Immature natural killer cell (primary cell): ENCODE measurements around the gene PASD1. TPM values are rescaled to one million over a fixed set of nuclear protein-coding genes. Genes with fewer than 3 reads are reported as not detected.
A peak's percentile ranks its signal among the peaks of the same experiment; 100 is the strongest.
"Not testable (repeated sequence)": the region's sequence is repeated elsewhere in the genome, so short reads cannot be mapped to it uniquely, and the experiment has no call there.

Source experiments
- DNase-seq, 3 donors: peaks; one replicate each; pipeline ENCODE4 v3.0.0; 2022; ENCODE audit warnings: mixed read lengths in 1 of 3
- H3K27ac Mint-ChIP-seq, 6 donors: one replicate each; pipeline ENCODE4 v1.8.0; 2020; ENCODE audit warnings: mixed read lengths in 6 of 6, mild to moderate bottlenecking in 5 of 6, inconsistent platforms in 4 of 6, moderate library complexity in 3 of 6
- H3K27me3 Mint-ChIP-seq, 3 donors: one replicate each; pipeline ENCODE4 v1.8.0; 2020 to 2021; ENCODE audit warnings: low read depth in 3 of 3, mild to moderate bottlenecking in 3 of 3, mixed read lengths in 3 of 3, moderate library complexity in 3 of 3, inconsistent platforms in 1 of 3
- H3K36me3 Mint-ChIP-seq, 3 donors: one replicate each; pipeline ENCODE4 v1.8.0; 2020; ENCODE audit warnings: mixed read lengths in 3 of 3, inconsistent platforms in 2 of 3, mild to moderate bottlenecking in 2 of 3
- H3K4me1 Mint-ChIP-seq, 2 donors: one replicate each; pipeline ENCODE4 v1.8.0; 2020; ENCODE audit warnings: inconsistent platforms in 2 of 2, mild to moderate bottlenecking in 2 of 2, mixed read lengths in 2 of 2, moderate library complexity in 1 of 2
- H3K4me3 Mint-ChIP-seq, 5 donors: one replicate each; pipeline ENCODE4 v1.8.0; 2020; ENCODE audit warnings: mild to moderate bottlenecking in 5 of 5, mixed read lengths in 5 of 5, inconsistent platforms in 3 of 5, moderate library complexity in 3 of 5
- H3K9me3 Mint-ChIP-seq, 6 donors: one replicate each; pipeline ENCODE4 v1.8.0; 2020; ENCODE audit warnings: mild to moderate bottlenecking in 6 of 6, mixed read lengths in 6 of 6, inconsistent platforms in 4 of 6, moderate library complexity in 3 of 6
- polyA plus RNA-seq, 3 donors: library from polyadenylated mRNA; unstranded; fragments of 300-500 nt; fragmentation: Illumina TruSeq; gene quantifications; one replicate each; pipeline ENCODE4 v1.2.3, GENCODE V29; 2021

Gene PASD1
- polyA plus RNA-seq, 3 donors from 2014 or later: not detected

DNA sequence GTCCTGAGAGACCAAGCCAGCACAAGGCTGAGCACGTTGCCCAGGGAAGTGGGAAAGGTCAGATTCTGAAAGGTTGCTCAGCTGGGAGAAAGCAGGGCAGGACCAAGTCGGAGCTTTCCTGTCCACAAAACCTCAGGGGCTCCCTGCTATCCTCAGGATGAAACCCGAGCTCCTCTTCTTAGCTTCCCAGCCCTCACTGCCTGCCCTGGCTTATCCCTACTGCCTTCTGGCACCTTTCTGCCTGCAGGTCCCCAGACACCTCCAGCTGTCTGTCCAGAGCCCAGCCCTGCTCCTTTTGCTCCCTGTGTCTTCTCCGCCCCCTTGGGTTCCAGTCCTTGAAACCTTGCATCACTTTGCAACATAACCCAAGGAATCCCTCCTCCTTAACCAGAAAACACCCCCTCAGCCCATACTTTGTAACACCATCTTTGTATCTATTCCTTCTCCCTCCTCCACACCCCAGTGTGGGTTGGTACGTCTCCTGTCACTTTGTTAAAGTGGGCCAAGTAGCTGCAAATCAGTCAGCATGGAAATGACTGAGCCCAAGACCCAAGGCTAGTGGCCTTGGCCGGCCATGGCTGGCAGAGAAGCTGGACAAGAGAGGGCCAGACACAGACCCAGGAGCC lies 111.8 kb downstream of the PASD1 start:
- no peak overlapping the region for H3K4me3 Mint-ChIP-seq
- H3K4me1 Mint-ChIP-seq: no peaks in the 10 kb centered on the region
- H3K9me3 Mint-ChIP-seq: no peaks in the 10 kb centered on the region

DNA sequence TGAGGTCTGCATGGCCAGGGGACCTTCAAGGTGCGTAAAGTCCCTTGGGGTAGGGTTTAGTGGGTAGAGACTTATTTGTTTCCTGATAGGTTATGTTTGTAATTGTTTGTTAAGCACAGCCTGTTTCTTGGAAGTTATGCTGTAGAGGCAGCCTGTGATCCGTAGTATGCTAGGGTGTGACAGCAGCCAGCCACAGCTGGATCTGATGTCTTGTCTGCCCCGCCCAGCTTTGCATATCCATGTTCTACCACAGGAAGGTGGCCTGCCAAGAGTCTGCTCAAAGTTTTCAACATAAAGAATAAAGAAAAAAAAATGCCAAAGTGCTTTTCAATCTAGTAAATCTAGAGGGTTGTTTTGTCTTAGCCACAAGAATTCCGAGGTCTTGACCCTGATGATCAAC lies 112.7 kb downstream of the PASD1 start:
- Mint-ChIP-seq H3K36me3 (no peaks in the 10 kb centered on the region), H3K9me3 (no peaks in the 10 kb centered on the region), H3K4me3 (no peak overlapping the region), H3K27me3 (peaks cover 1 to 3% (median 2%) of the 10 kb centered on the region in 3 donors), H3K27ac (no peak overlapping the region), H3K4me1 (no peaks in the 10 kb centered on the region)
- DNase-seq: no peak

More for the DNA sequence above, 111.8 kb downstream of the PASD1 start:
- Mint-ChIP-seq H3K27me3 (peaks cover 1 to 3% (median 2%) of the 10 kb centered on the region in 3 donors), H3K36me3 (no peaks in the 10 kb centered on the region), H3K27ac (no peak overlapping the region)
- DNase-seq: no peak

DNA sequence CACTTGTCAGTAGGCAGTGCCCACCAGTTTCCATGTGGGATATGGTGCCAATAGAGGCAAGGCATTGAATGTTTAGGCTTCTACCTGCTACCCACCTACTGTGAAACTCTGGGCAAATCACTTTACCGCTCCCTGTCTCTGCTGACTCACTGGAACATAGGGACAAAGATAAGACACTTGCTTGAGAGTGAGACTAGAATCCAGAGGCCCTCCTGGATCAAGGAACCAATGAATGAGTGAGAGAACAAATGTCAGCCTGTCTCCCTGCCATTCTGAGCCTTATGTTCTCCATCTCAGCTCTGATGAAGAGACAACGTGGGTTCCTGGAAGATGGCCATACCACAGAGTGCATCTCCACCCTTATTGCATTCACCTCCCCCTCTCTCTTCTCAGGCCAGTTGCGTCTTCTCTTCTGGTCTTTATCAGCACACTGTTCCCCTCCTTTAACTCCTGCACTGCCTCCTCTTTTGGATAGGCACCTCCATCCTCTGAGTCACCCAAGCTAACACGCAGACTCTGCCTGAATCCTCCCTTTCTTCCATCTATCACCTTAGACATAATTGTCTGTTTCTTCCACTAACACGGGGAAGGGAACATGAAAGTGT lies 116.4 kb downstream of the PASD1 start:
- H3K4me1 Mint-ChIP-seq: no peaks in the 10 kb centered on the region
- H3K27ac Mint-ChIP-seq: no peak overlapping the region
- H3K9me3 Mint-ChIP-seq: peaks cover 0 to 2% (median 0%) of the 10 kb centered on the region in 6 donors
- H3K27me3 Mint-ChIP-seq: peaks cover 1 to 6% (median 2%) of the 10 kb centered on the region in 3 donors
- no peak overlapping the region for H3K4me3 Mint-ChIP-seq
- DNase-seq: no peak
- no peaks in the 10 kb centered on the region for H3K36me3 Mint-ChIP-seq

DNA sequence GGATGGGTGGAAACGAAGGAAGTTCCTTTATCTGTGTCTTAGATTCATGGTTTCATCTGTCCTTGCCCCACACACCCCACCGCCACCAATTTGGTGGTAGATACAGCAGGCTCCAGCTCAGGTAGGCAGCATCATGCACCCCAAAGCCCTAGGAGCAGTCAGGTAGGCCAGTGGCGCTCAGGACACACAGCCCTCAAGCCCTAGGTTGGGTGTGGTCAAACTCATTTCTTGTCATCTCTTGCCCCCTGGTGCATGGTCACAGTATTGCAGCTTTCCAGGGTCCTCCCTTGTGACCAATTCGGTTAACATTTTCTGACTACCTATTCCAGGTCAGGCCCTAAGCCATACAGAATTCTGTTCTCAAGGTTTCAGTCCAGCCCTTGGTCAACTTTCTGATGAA lies 117.3 kb downstream of the PASD1 start:
- Mint-ChIP-seq H3K4me3 (no peak overlapping the region), H3K4me1 (no peaks in the 10 kb centered on the region), H3K36me3 (no peaks in the 10 kb centered on the region), H3K27ac (no peak overlapping the region), H3K27me3 (peaks cover 1 to 6% (median 2%) of the 10 kb centered on the region in 3 donors), H3K9me3 (peaks cover 0 to 2% (median 0%) of the 10 kb centered on the region in 6 donors)
- peak; percentile 28 to 36 (median 29) for DNase-seq

DNA sequence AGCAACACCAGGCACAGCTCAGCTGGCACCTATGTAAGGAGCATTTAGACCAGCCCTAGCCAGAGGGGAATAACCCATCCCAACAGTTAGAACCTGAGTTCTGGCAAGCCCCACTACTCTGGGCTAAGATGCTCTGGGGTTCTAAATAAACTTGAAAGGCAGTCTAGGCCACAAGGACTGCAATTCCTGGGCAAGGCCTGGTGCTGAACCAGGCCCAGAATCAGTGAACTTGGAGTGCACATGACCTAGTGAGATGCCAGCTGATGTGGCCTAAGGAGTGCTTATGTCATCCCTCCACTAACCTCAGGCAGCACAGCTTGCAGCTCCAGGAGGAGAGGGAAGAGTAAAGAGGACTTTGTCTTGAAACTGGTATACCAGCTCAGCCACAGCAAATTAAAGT lies 124.2 kb downstream of the PASD1 start:
- Mint-ChIP-seq H3K27ac (no peak overlapping the region), H3K4me1 (no peaks in the 10 kb centered on the region), H3K27me3 (peaks cover 0 to 4% (median 0%) of the 10 kb centered on the region in 3 donors), H3K36me3 (no peaks in the 10 kb centered on the region), H3K9me3 (peaks cover 0 to 2% (median 0%) of the 10 kb centered on the region in 6 donors), H3K4me3 (no peak overlapping the region)
- no peak for DNase-seq

DNA sequence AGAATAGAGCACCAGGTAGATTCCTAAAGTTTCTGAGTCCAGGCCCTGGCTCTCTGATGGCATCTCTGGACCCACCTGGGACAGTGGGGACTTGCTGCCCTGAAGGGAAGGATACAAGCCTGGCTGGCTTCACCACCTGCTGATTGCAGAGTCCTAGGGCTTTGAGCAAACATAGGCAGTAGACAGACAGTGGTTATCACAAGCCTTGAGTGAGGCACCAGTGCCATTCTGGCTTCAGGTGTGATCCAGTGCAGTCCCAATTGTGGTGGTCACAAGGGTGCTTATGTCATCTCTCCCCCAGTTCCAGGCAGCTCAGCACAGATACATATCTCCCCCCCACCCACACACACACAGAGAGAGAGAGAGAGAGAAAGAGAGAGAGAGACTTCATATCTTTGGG lies 125.2 kb downstream of the PASD1 start:
- Mint-ChIP-seq H3K4me3 (no peak overlapping the region), H3K27ac (no peak overlapping the region)

DNA sequence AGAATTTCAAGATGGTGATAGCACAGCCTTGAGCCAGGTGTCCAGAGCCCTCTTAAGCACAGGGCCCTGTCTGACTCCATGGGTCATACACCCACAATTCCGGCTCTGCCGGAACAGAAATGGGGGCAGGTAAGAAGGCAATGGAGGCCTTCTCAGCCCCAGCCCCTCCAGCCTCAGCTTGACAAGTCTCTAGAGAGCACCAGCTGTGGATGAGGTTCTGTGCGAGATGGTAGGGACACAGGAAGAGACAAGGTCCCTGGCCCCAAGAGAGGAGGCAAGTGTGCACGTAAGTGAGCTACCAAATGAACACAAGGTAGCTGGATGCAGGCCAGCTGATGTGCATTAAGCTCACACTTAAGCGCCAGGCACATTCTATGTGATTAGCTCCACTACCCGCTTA lies 129.3 kb downstream of the PASD1 start:
- H3K36me3 Mint-ChIP-seq: no peaks in the 10 kb centered on the region
- no peaks in the 10 kb centered on the region for H3K4me1 Mint-ChIP-seq
- H3K27me3 Mint-ChIP-seq: peaks cover 0 to 3% (median 0%) of the 10 kb centered on the region in 3 donors
- H3K4me3 Mint-ChIP-seq: no peak overlapping the region
- H3K27ac Mint-ChIP-seq: no peak overlapping the region
- no peak for DNase-seq
- no peaks in the 10 kb centered on the region for H3K9me3 Mint-ChIP-seq

More for the DNA sequence above, 125.2 kb downstream of the PASD1 start:
- no peaks in the 10 kb centered on the region for H3K9me3 Mint-ChIP-seq
- H3K4me1 Mint-ChIP-seq: no peaks in the 10 kb centered on the region
- no peaks in the 10 kb centered on the region for H3K27me3 Mint-ChIP-seq
- DNase-seq: no peak
- no peaks in the 10 kb centered on the region for H3K36me3 Mint-ChIP-seq

DNA sequence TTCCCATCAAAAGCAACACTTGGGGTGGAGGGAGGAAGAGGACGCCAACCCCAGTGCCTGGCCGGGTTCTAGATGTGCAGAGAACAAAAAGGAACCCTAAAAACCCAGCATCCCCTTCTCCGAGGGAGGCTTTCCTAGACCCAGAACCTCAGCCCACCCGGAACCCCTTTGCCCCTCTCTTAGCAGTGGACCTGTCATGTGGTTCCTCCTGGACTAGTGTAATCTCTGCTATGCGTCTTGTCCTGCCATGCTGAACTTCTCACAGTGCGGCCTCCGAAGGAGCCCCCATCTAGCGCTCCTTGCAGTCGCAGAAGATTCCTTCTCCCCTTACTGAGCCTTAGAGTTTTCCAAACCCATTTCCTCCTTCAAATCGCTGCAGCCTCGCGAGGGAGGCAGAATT lies 130.6 kb downstream of the PASD1 start:
- Mint-ChIP-seq H3K36me3 (no peaks in the 10 kb centered on the region), H3K9me3 (no peaks in the 10 kb centered on the region), H3K4me1 (no peaks in the 10 kb centered on the region), H3K27ac (no peak overlapping the region), H3K4me3 (no peak overlapping the region), H3K27me3 (peaks cover 0 to 3% (median 0%) of the 10 kb centered on the region in 3 donors)
- DNase-seq: no peak

DNA sequence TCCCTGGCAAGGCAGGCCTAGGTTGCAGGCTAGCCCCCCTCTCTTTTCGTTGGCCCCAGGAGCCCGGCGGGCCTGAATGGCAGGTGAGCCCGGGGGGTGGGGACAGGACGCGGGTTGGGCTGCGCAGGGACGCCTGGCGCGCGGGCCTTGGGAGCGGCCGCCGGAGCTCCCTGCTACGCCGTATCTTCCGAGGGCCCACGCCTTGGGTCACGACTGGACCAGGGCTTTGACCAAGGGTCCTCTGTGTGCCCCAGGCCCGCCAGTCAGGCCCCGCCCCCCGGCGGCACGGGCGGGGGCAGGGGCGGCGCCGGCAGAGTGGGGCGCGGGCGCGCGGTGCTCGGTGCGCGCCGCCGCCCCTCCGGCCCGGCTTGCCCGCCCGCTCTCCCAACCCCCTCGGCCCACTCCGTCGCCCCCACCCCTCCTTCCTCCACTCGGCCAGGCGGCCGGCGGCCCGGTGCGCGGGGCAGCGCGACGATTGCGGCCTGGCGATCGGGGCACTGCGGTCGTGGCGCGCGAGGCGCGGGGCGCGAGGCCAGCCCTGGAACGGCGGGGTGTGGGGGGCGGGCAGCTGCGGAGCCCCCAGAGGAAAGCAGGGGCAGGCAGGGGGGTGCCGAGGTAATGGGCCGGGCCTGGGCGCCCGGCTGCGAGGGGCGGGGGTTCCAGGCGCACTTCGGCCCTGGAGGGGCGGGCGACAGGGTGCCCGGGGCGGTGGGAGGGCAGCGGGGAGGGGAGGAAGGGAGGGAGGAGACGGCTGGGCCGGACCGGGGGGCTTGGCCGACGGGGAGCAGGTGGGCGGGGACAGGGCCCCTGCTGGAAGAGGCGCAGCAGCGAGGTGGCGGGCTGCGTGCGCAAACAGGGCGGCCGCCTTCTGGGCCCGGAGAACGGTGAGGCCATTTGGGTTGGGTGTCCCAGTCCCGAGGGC lies 131.4 kb downstream of the PASD1 start, which contains the start of gene PRRG3:
Gene PRRG3, plus strand, starts transcription at position 798 of the 922 bp plus-strand sequence. CDS start 3,357 bp downstream, outside the sequence.
- Mint-ChIP-seq H3K27ac (no peak within 1 kb of the TSS), H3K9me3 (no peaks in the 10 kb centered on the region), H3K4me3 (no peak within 1 kb of the TSS)

DNA sequence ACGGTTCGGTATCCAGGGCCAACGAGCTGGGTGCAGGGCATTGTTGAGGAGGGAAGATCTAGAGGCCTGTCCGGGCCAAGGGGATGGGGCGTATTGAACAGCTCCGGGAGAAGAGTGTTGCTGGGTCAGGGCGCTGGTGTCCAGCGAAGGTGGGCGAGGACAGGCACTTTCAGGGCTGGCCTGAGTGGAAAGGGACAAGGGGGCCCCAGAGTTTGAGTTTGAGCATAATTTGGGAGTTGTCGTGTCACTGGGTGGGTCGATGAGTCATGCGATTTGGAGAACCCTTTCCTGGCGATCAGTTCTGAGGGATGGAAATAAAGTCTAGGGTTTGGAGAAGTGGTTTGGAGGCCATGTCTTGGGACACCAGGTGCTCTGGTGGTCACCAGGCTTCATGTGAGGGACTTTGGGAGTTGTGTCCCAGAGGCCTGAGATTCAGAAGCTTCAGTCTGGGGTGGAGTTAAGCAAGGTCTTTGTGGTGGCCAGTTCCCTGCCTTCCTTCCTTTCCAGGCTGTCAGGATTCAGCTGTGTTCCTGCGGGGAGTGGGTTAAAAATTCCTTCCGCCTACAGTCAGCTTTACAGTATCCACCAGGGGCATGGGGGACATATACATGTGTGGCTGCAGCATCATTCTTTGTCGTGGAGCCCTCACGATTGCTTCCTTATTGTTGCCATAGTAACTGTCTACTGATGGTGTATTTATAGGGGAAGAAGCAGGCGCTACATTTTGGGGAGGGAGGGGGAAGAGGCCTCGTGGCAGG lies 132.3 kb downstream of the PASD1 start:
- H3K4me1 Mint-ChIP-seq: no peaks in the 10 kb centered on the region
- H3K27ac Mint-ChIP-seq: no peak overlapping the region
- no peak overlapping the region for H3K4me3 Mint-ChIP-seq

More for the DNA sequence above, 131.4 kb downstream of the PASD1 start, which contains the start of gene PRRG3:
- no peaks in the 10 kb centered on the region for H3K36me3 Mint-ChIP-seq
- peaks cover 0 to 4% (median 0%) of the 10 kb centered on the region in 3 donors for H3K27me3 Mint-ChIP-seq
- no peaks in the 10 kb centered on the region for H3K4me1 Mint-ChIP-seq
- DNase-seq: no peak

GRCh38 chrX:151697082-151697481 lies 133.6 kb downstream of the PASD1 start:
- H3K27ac Mint-ChIP-seq, H3K4me1 Mint-ChIP-seq, H3K4me3 Mint-ChIP-seq, H3K9me3 Mint-ChIP-seq, H3K36me3 Mint-ChIP-seq, DNase-seq, H3K27me3 Mint-ChIP-seq: not testable (repeated sequence)

More for the DNA sequence above, 132.3 kb downstream of the PASD1 start:
- Mint-ChIP-seq H3K9me3 (no peaks in the 10 kb centered on the region), H3K36me3 (no peaks in the 10 kb centered on the region), H3K27me3 (peaks cover 0 to 6% (median 0%) of the 10 kb centered on the region in 3 donors)
- DNase-seq: no peak

- no peak overlapping the region for H3K27ac Mint-ChIP-seq
- no peaks in the 10 kb centered on the region for H3K4me1 Mint-ChIP-seq
- H3K27me3 Mint-ChIP-seq: peaks cover 0 to 6% (median 0%) of the 10 kb centered on the region in 3 donors
- DNase-seq: no peak
- H3K36me3 Mint-ChIP-seq: no peaks in the 10 kb centered on the region
- H3K9me3 Mint-ChIP-seq: no peaks in the 10 kb centered on the region
- no peak overlapping the region for H3K4me3 Mint-ChIP-seq
These were observed 134.0 kb downstream of the PASD1 start for GRCh38 chrX:151697522-151697921.

DNA sequence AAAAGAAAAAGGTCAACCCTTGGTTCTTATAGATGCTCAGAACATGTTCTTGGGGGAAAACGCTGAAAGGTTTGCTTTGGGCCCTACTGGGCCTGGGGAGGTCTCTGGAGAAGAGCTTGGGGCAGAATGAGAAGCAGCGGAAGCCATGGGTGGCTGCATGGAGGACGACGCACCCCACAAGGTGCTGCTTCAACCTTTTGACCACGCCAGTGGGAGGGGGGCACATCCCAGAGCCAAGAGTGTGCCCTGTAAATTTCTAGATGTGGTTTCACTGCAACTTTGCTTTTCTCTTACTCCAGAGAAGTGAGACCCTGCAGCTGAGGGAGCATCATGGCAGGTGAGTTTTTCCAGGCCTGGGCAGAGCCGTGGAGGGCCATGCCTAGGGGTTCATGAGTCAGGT lies 135.0 kb downstream of the PASD1 start:
- H3K27me3 Mint-ChIP-seq: peaks cover 0 to 6% (median 0%) of the 10 kb centered on the region in 3 donors
- no peak for DNase-seq
- H3K4me3 Mint-ChIP-seq: no peak overlapping the region
- no peaks in the 10 kb centered on the region for H3K9me3 Mint-ChIP-seq
- no peak overlapping the region for H3K27ac Mint-ChIP-seq
- no peaks in the 10 kb centered on the region for H3K36me3 Mint-ChIP-seq
- H3K4me1 Mint-ChIP-seq: no peaks in the 10 kb centered on the region
